Transverse colon (tissue), 4 donors: ENCODE measurements around the gene RASSF4. TPM values are rescaled to one million over a fixed set of nuclear protein-coding genes. Genes with fewer than 3 reads are reported as not detected.
A peak's percentile ranks its signal among the peaks of the same experiment; 100 is the strongest.

Source experiments
- DNase-seq: peaks from one replicate; pipeline ENCODE4 v3.0.0-alpha.2; 2019
- H3K27ac ChIP-seq, 4 donors: fragments of 200-600 bp; sonication (generic); 2 replicates each; pipeline ENCODE4 v1.5.1; 2016 to 2018; ENCODE audit warnings: inconsistent platforms in 4 of 4
- H3K27me3 ChIP-seq: fragments of 200-600 bp; sonication (generic); 2 replicates; pipeline ENCODE4 v1.5.1; 2017; ENCODE audit warnings: inconsistent platforms
- H3K36me3 ChIP-seq, 4 donors: fragments of 200-600 bp; sonication (generic); 2 replicates each; pipeline ENCODE4 v1.5.1; 2017 to 2019; ENCODE audit warnings: inconsistent platforms in 4 of 4
- H3K4me1 ChIP-seq, 4 donors: fragments of 200-600 bp; sonication (generic); 2 replicates each; pipeline ENCODE4 v1.5.1; 2017 to 2020; ENCODE audit warnings: inconsistent platforms in 4 of 4
- H3K4me3 ChIP-seq, 4 donors: fragments of 200-600 bp; sonication (generic); 1 replicate in 1 of 4; 2 replicates in 3 of 4; pipeline versions ENCODE4 v1.5.1 to v1.6.1; 2017 to 2019; ENCODE audit warnings: inconsistent platforms in 4 of 4
- H3K9me3 ChIP-seq, 2 donors: fragments of 200-600 bp; sonication (generic); 2 replicates each; pipeline ENCODE4 v1.5.1; 2017 to 2019; ENCODE audit warnings: inconsistent platforms in 2 of 2
- EP300 ChIP-seq: sonication (generic); formaldehyde crosslinking; IDR thresholded peaks from one replicate; pipeline ENCODE4 v1.6.1; 2017; ENCODE audit warnings: antibody characterized with exemption, low read depth
- POLR2A ChIP-seq: fragments of 450-650 bp; IDR thresholded peaks from one replicate; pipeline ENCODE4 v1.6.1; 2016; ENCODE audit warnings: antibody characterized with exemption, mild to moderate bottlenecking, moderate library complexity
- POLR2AphosphoS5 ChIP-seq, 3 donors: sonication (generic); formaldehyde crosslinking; IDR thresholded peaks; one replicate each; pipeline ENCODE4 v1.6.1; 2016; ENCODE audit warnings: antibody characterized with exemption in 3 of 3
- WGBS, 2 donors: methylation state at CpG; one replicate each; pipeline ENCODE4 v1.1.5; 2018; ENCODE audit warnings: low coverage in 1 of 2; 5-methylcytosine and 5-hydroxymethylcytosine counted together
- in situ Hi-C, 4 donors: fragments of 200-750 bp; cut with MboI; loops; one replicate each; pipeline versions ENCODE4 v1.15.0 to v1.15.1; 2017; ENCODE audit warnings: low sequenced_read_pairs in 3 of 4, low pct_ligation_motif_present in 1 of 4, low pct_unique_long_range_greater_than_20kb in 1 of 4
- intact Hi-C: fragments of 100-400 bp; cut with DNase I; formaldehyde crosslinking; loops from one replicate; pipeline ENCODE4 v1.15.1; 2023; ENCODE audit warnings: low total_unique reads
- total RNA-seq, 4 donors: library from RNA; depleted of rRNA; stranded (reverse); fragments of >200 nt; gene quantifications; one replicate each; pipeline ENCODE4 v1.1.0, GENCODE V29; 2016
- TF ChIP-seq, protein P1 (sequence below), 5 experiments: fragments of 200-600 bp in 3 of 5; fragments of 450-650 bp in 2 of 5; sonication (generic) in 3 of 5; IDR thresholded peaks; 1 replicate in 2 of 5; 2 replicates in 3 of 5; pipeline ENCODE4 v1.5.1; 2016 to 2017; ENCODE audit warnings: antibody characterized with exemption in 5 of 5, inconsistent platforms in 3 of 5, mild to moderate bottlenecking in 2 of 5, moderate library complexity in 1 of 5

RASSF4 gene
- total RNA-seq, 4 donors from 2014 or later = 26.8 to 37.8 (median 27.5) TPM

- Histone ChIP-seq H3K27me3 (no peaks in the 10 kb centered on the region), H3K9me3 (no peaks in the 10 kb centered on the region), H3K27ac (no peak overlapping the region), H3K4me1 (peaks cover 4 to 12% (median 6%) of the 10 kb centered on the region in 4 donors), H3K36me3 (no peaks in the 10 kb centered on the region), H3K4me3 (no peak overlapping the region)
- in situ Hi-C loops = loop anchor here in 1 of 4 donors (5.0 kb wide), 1 partner anchor 40 kb away; no protein-coding TSS in a partner anchor
- intact Hi-C loops = loop anchor here (2.0 kb wide), 1 partner anchor 42 kb away; no protein-coding TSS in a partner anchor
- TF ChIP-seq, protein P1, sequence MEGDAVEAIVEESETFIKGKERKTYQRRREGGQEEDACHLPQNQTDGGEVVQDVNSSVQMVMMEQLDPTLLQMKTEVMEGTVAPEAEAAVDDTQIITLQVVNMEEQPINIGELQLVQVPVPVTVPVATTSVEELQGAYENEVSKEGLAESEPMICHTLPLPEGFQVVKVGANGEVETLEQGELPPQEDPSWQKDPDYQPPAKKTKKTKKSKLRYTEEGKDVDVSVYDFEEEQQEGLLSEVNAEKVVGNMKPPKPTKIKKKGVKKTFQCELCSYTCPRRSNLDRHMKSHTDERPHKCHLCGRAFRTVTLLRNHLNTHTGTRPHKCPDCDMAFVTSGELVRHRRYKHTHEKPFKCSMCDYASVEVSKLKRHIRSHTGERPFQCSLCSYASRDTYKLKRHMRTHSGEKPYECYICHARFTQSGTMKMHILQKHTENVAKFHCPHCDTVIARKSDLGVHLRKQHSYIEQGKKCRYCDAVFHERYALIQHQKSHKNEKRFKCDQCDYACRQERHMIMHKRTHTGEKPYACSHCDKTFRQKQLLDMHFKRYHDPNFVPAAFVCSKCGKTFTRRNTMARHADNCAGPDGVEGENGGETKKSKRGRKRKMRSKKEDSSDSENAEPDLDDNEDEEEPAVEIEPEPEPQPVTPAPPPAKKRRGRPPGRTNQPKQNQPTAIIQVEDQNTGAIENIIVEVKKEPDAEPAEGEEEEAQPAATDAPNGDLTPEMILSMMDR (IDR thresholded peaks at IDR 0.05) = peak; percentile 93 to 97 (median 97)
- TF ChIP-seq POLR2AphosphoS5 (IDR thresholded peaks at IDR 0.05) (no peak), EP300 (no peak), POLR2A (no peak)
- DNase-seq = peak; percentile 93
- 50 to 100% methylated on average over 1 to 8 of the region's 10 CpGs for WGBS, 2 donors
Observed at GRCh38 chr10:44932517-44933450, 26.8 kb upstream of the RASSF4 start.

DNA sequence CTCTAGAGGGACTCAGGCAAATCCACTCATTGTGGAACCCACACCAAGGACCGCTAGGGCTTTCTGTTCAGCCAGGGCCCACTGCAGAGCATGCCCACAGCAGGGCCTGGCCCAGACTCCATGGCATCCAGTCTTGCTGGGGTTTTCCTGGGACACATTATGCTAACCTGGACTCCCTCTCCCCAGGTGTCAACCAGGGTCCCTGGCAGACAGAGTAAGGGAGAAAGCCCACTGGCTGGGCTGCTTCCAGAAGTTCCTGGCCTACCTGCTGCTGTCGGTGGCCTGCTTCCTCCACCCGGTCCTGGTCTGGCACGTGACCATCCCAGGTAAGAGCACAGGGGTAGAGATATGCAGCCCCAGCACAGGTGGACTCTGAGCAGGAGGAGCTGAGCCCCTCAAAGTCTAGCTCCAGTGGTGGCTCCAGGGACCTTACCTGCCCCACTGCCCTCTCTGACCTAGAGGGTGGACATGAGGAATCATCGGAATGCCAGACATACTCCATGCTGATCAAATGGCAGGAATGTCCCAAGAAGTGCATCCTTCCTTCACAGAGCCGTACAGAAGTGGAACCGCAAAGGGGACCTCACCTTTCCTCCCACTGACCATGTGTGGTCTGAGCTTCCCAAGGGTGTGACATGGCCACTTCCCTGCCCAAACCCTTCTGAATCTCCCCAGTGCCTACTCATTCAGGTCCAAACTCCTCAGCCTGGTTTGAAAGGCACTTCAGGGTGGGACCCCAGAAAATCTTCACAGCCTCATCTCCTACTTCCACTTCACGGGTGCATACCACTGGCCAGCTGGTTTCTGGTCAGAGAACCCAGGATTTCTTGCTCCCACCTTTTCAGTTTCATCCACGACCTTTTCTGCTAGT, 25.9 kb upstream of the RASSF4 start:
- intact Hi-C loops (loop anchor here (2.0 kb wide), 1 partner anchor 41 kb away; no protein-coding TSS in a partner anchor), in situ Hi-C loops (loop anchor here in 1 of 4 donors (5.0 kb wide), 1 partner anchor 39 kb away; no protein-coding TSS in a partner anchor)
- Histone ChIP-seq H3K36me3 (no peaks in the 10 kb centered on the region), H3K9me3 (no peaks in the 10 kb centered on the region), H3K4me3 (no peak overlapping the region), H3K4me1 (peaks cover 4 to 12% (median 6%) of the 10 kb centered on the region in 4 donors), H3K27me3 (no peaks in the 10 kb centered on the region), H3K27ac (no peak overlapping the region)
- TF ChIP-seq, protein P1 (IDR thresholded peaks at IDR 0.05) = no peak
- TF ChIP-seq POLR2A = no peak
- WGBS, 2 donors = 62 to 88% methylated on average over 2 to 9 of the region's 9 CpGs
- DNase-seq = no peak

GRCh38 chr10:44934416-44935200, 25.0 kb upstream of the RASSF4 start:
- DNase-seq = no peak
- Histone ChIP-seq H3K4me1 (peaks cover 4 to 12% (median 6%) of the 10 kb centered on the region in 4 donors), H3K27ac (peak overlapping the region; percentile 13 to 53 (median 40)), H3K9me3 (no peaks in the 10 kb centered on the region), H3K4me3 (no peak overlapping the region), H3K27me3 (no peaks in the 10 kb centered on the region), H3K36me3 (no peaks in the 10 kb centered on the region)
- intact Hi-C loops = no loop called here
- 83% methylated on average over 17 of the region's 18 CpGs; no CpG with 5 or more reads in 1 of the 2 donors for whole genome bisulfite sequencing, 2 donors
- in situ Hi-C loops = loop anchor here in 1 of 4 donors (5.0 kb wide), 1 partner anchor 38 kb away; no protein-coding TSS in a partner anchor
- TF ChIP-seq EP300 (no peak), POLR2AphosphoS5 (IDR thresholded peaks at IDR 0.05) (no peak), POLR2A (no peak)
- TF ChIP-seq, protein P1 (IDR thresholded peaks at IDR 0.05) = no peak
